Liver (tissue), 3 donors: ENCODE results near the gene WNT3A.
"Not testable (repeated sequence)": the region's sequence is repeated elsewhere in the genome, so short reads cannot be mapped to it uniquely, and the experiment has no call there.

Experiments
- HNF4A ChIP-seq, 2 donors: conservative IDR thresholded peaks; 2 replicates each; pipeline ENCODE4 v1.6.1; 2016; ENCODE audit warnings: antibody characterized with exemption in 2 of 2, mild to moderate bottlenecking in 2 of 2
- RAD21 ChIP-seq, 2 donors: IDR thresholded peaks; 2 replicates each; pipeline ENCODE4 v1.6.1; 2016; ENCODE audit warnings: antibody characterized with exemption in 2 of 2, mild to moderate bottlenecking in 2 of 2
- SP1 ChIP-seq: IDR thresholded peaks from 2 replicates; pipeline ENCODE4 v1.6.1; 2018; ENCODE audit warnings: antibody characterized with exemption, mild to moderate bottlenecking
- TF ChIP-seq, protein P1 (sequence below): IDR thresholded peaks from 2 replicates; pipeline ENCODE4 v1.6.1; 2016; ENCODE audit warnings: antibody characterized with exemption
- TF ChIP-seq, protein P2 (sequence below): fragments of 150-350 bp; IDR thresholded peaks from 2 replicates; pipeline ENCODE4 v1.5.1; 2017; ENCODE audit warnings: improper control_type of control experiment, low read depth, low read length; ENCODE audit not compliant: missing input control
- TF ChIP-seq, protein P3 (sequence below): IDR thresholded peaks from 2 replicates; pipeline ENCODE4 v1.6.1; 2016; ENCODE audit warnings: antibody characterized with exemption, mild to moderate bottlenecking
- donor health status: healthy.
- donor health status: healthy.

DNA sequence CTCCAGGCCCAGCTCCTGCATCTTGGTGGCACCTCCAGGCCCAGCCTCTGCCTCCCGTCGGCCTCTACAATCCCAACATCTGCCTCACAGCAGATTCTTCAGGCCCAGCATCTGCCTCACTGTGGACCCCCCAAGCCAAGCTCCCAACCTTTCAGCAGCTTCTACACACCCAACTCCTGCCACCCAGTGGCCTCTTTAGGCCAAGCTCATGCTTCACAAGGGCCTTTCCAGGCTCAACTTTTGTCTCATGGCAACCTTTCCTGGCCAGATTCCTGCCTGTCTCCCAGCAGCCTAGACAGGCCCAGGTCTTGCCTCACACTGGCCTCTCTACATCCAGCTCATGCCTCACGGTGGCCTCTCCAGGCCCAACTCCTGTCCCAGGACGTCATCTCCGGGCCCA, 39.0 kb upstream of the WNT3A start:
- TF ChIP-seq, protein P1, sequence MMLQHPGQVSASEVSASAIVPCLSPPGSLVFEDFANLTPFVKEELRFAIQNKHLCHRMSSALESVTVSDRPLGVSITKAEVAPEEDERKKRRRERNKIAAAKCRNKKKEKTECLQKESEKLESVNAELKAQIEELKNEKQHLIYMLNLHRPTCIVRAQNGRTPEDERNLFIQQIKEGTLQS = not testable (repeated sequence)
- TF ChIP-seq HNF4A (conservative IDR thresholded peaks at IDR 0.05); SP1; RAD21 (IDR thresholded peaks at IDR 0.05): not testable (repeated sequence)
- TF ChIP-seq, protein P2, sequence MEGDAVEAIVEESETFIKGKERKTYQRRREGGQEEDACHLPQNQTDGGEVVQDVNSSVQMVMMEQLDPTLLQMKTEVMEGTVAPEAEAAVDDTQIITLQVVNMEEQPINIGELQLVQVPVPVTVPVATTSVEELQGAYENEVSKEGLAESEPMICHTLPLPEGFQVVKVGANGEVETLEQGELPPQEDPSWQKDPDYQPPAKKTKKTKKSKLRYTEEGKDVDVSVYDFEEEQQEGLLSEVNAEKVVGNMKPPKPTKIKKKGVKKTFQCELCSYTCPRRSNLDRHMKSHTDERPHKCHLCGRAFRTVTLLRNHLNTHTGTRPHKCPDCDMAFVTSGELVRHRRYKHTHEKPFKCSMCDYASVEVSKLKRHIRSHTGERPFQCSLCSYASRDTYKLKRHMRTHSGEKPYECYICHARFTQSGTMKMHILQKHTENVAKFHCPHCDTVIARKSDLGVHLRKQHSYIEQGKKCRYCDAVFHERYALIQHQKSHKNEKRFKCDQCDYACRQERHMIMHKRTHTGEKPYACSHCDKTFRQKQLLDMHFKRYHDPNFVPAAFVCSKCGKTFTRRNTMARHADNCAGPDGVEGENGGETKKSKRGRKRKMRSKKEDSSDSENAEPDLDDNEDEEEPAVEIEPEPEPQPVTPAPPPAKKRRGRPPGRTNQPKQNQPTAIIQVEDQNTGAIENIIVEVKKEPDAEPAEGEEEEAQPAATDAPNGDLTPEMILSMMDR = not testable (repeated sequence)
- TF ChIP-seq, protein P3, sequence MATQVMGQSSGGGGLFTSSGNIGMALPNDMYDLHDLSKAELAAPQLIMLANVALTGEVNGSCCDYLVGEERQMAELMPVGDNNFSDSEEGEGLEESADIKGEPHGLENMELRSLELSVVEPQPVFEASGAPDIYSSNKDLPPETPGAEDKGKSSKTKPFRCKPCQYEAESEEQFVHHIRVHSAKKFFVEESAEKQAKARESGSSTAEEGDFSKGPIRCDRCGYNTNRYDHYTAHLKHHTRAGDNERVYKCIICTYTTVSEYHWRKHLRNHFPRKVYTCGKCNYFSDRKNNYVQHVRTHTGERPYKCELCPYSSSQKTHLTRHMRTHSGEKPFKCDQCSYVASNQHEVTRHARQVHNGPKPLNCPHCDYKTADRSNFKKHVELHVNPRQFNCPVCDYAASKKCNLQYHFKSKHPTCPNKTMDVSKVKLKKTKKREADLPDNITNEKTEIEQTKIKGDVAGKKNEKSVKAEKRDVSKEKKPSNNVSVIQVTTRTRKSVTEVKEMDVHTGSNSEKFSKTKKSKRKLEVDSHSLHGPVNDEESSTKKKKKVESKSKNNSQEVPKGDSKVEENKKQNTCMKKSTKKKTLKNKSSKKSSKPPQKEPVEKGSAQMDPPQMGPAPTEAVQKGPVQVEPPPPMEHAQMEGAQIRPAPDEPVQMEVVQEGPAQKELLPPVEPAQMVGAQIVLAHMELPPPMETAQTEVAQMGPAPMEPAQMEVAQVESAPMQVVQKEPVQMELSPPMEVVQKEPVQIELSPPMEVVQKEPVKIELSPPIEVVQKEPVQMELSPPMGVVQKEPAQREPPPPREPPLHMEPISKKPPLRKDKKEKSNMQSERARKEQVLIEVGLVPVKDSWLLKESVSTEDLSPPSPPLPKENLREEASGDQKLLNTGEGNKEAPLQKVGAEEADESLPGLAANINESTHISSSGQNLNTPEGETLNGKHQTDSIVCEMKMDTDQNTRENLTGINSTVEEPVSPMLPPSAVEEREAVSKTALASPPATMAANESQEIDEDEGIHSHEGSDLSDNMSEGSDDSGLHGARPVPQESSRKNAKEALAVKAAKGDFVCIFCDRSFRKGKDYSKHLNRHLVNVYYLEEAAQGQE = not testable (repeated sequence)
